NCI-H146 (cell line): ENCODE results near the gene IMMP2L.

Experiments
- DNase-seq: peaks from one replicate; lab custom pipeline; 2025; lab: John Stamatoyannopoulos, UW

The IMMP2L gene

GRCh38 chr7:111390000-111390399, 172.3 kb downstream of the IMMP2L start:
- DNase-seq = peak; percentile 82

GRCh38 chr7:111388912-111389311, 173.4 kb downstream of the IMMP2L start:
- no peak for DNase-seq

GRCh38 chr7:111388016-111388415, 174.3 kb downstream of the IMMP2L start:
- DNase-seq = no peak

- no peak for DNase-seq
These were observed 178.0 kb downstream of the IMMP2L start for GRCh38 chr7:111384065-111384891.

- no peak for DNase-seq
These were observed 179.2 kb downstream of the IMMP2L start for GRCh38 chr7:111383133-111383532.

GRCh38 chr7:111381590-111381989, 180.7 kb downstream of the IMMP2L start:
- DNase-seq = no peak

GRCh38 chr7:111380945-111381344, 181.3 kb downstream of the IMMP2L start:
- no peak for DNase-seq

- no peak for DNase-seq
These were observed 188.3 kb downstream of the IMMP2L start for GRCh38 chr7:111374027-111374426.

- no peak for DNase-seq
These were observed 190.9 kb downstream of the IMMP2L start for GRCh38 chr7:111371437-111371836.

- peak; percentile 10 for DNase-seq
These were observed 192.3 kb downstream of the IMMP2L start for GRCh38 chr7:111370002-111370401.

GRCh38 chr7:111368381-111369065, 193.8 kb downstream of the IMMP2L start:
- DNase-seq = no peak

- DNase-seq = no peak
These were observed 197.9 kb downstream of the IMMP2L start for GRCh38 chr7:111364413-111364812.

- DNase-seq = no peak
These were observed 199.2 kb downstream of the IMMP2L start for GRCh38 chr7:111363099-111363498.

- no peak for DNase-seq
These were observed 199.7 kb downstream of the IMMP2L start for GRCh38 chr7:111362506-111363054.

GRCh38 chr7:111358915-111359314, 203.4 kb downstream of the IMMP2L start:
- no peak for DNase-seq

GRCh38 chr7:111357691-111358090, 204.6 kb downstream of the IMMP2L start:
- DNase-seq = peak; percentile 17

GRCh38 chr7:111356941-111357340, 205.4 kb downstream of the IMMP2L start:
- no peak for DNase-seq

GRCh38 chr7:111352319-111352718, 210.0 kb downstream of the IMMP2L start:
- no peak for DNase-seq

- DNase-seq = no peak
These were observed 216.1 kb downstream of the IMMP2L start for GRCh38 chr7:111346219-111346618.

- DNase-seq = no peak
These were observed 219.3 kb downstream of the IMMP2L start for GRCh38 chr7:111343017-111343416.

GRCh38 chr7:111339006-111339405, 223.3 kb downstream of the IMMP2L start:
- no peak for DNase-seq

GRCh38 chr7:111333010-111333409, 229.3 kb downstream of the IMMP2L start:
- DNase-seq = peak; percentile 11

GRCh38 chr7:111330235-111330523, 232.1 kb downstream of the IMMP2L start:
- no peak for DNase-seq
